ENCODE results near the gene EPB41L4A.

Gene EPB41L4A

DNA sequence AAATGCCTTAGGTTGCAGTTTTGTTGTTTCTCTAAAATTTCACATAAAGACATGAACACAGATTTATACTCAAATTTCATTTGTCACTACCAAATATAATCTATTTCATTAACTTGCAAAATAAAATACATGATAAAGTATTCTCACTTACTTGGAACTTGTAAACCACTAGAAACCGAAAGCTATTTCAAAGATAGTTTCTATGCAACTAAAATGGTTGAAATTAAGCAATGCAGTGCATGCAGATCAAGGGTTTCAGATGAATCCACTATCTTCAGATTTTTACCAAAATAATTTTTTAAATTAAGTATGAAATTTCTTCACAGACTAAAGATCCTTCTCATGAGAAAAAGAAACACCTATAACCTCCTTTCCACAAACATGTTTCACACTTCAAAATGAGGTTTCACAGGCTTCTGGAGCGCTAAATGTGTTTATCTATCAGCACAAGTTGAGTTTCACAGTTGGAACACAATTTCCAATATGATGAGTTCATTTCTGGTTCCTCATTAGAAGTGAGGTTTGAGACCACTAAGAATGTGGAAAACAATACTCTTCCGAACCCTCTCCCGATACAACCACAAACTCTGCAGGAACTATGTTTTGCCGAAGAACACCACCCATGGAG lies 63.9 kb downstream of the EPB41L4A start:
- no peak for DNase-seq (ENCODE audit: low read depth)
- TF ChIP-seq, protein P1, sequence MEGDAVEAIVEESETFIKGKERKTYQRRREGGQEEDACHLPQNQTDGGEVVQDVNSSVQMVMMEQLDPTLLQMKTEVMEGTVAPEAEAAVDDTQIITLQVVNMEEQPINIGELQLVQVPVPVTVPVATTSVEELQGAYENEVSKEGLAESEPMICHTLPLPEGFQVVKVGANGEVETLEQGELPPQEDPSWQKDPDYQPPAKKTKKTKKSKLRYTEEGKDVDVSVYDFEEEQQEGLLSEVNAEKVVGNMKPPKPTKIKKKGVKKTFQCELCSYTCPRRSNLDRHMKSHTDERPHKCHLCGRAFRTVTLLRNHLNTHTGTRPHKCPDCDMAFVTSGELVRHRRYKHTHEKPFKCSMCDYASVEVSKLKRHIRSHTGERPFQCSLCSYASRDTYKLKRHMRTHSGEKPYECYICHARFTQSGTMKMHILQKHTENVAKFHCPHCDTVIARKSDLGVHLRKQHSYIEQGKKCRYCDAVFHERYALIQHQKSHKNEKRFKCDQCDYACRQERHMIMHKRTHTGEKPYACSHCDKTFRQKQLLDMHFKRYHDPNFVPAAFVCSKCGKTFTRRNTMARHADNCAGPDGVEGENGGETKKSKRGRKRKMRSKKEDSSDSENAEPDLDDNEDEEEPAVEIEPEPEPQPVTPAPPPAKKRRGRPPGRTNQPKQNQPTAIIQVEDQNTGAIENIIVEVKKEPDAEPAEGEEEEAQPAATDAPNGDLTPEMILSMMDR (IDR thresholded peaks at IDR 0.05; ENCODE audit: low read depth, low read length, missing control alignments) = no peak
- H3K4me3 ChIP-seq (ENCODE audit: low read depth, low read length) = no peak overlapping the region

DNA sequence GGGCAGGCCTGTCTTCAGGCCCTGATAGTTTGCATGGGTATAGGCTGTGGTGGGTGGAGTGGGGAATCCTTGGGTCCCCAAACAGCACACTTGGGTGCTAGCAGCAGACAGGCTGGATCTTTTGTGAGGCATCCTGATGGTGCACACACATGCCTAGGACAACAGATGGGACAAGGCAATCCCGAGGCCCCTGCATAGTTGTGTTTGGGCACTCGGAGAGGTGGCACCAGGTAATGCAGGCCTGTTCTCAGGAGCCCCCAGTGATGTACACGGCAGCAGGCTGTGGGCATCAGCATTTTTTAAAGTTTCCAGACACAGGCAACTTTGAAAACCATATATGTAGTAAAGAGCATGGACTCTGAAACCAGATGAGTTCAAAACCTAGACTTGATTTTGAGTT lies 65.4 kb downstream of the EPB41L4A start:
- no peak overlapping the region for H3K4me3 ChIP-seq (ENCODE audit: low read depth, low read length)
- TF ChIP-seq, protein P1 (IDR thresholded peaks at IDR 0.05; ENCODE audit: low read depth, low read length, missing control alignments) = no peak
- DNase-seq (ENCODE audit: low read depth) = no peak

DNA sequence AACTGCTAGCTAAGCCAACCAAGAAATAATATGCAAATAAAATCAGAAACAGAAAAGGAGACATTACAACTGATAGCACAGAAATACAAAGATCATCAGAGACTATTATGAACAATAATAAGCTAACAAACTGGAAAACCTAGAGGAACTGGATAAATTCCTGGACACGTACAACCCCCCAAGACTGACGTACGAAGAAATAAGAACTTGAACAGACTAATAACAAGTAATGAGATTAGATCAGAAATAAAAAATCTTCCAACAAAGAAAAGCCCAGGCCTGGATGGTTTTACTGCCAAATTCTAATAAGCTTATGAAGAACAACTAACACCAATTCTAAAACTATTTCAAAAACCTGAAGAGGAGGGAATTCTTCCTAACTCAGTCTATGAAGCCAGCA lies 67.9 kb downstream of the EPB41L4A start:
- DNase-seq (ENCODE audit: low read depth) = no peak
- TF ChIP-seq, protein P1 (IDR thresholded peaks at IDR 0.05; ENCODE audit: low read depth, low read length, missing control alignments) = no peak
- no peak overlapping the region for H3K4me3 ChIP-seq (ENCODE audit: low read depth, low read length)

DNA sequence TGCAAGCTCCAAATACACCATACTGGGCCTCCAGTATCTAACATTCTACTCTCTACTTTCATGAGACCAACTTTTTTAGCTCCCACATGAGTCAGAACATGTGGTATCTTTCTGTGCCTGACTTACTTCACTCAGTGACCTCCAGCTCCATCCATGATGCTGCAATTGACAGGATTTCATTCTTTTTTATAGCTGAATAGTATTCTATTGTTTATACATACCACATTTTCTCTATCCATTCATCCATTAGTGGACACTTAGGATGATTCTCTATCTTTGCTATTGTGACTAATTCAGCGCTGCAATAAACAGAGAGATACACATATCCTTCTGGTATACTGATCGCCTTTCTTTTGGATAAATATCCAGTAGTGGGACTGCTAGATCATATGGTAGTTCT lies 68.5 kb downstream of the EPB41L4A start:
- DNase-seq (ENCODE audit: low read depth) = no peak
- no peak overlapping the region for H3K4me3 ChIP-seq (ENCODE audit: low read depth, low read length)
- TF ChIP-seq, protein P1 (IDR thresholded peaks at IDR 0.05; ENCODE audit: low read depth, low read length, missing control alignments) = no peak

DNA sequence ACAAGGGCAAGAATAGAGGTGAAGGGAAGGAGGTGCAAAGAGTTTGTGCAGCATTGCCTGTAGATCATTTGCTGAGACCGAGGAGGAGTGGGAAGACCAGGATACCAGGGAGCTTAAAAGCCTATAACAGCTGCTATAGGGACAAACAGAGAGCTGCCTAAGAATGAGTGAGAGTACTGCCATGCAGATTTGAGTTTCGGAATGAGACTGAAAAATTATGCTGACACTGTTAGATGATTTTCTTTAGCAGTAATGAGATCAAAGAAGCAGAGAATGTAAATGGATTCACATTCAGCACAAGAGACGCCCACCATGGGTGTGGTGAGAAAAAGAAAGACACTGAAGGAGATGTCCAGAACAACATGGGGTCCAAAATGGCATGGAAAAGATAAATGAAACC lies 69.7 kb downstream of the EPB41L4A start:
- no peak overlapping the region for H3K4me3 ChIP-seq (ENCODE audit: low read depth, low read length)
- TF ChIP-seq, protein P1 (IDR thresholded peaks at IDR 0.05; ENCODE audit: low read depth, low read length, missing control alignments) = no peak
- no peak for DNase-seq (ENCODE audit: low read depth)

DNA sequence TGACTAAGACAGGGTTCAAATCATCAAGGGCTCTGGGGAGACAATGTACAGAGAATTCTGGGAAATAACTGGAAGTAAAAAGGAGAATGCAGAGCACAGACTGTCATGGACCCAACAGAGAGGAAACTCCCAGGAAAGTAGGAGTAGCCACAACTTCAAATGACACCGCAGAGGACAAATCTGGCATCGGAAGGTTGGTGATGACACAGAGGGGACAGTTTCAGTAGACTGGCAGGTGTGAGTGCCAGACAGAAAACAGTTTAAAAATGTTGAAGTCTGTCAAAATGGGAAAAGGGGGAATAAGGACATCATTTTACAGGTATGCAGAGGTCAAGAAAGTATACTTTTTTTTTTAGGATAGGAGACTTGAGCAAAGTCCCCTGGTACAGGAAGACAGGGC lies 70.2 kb downstream of the EPB41L4A start:
- no peak overlapping the region for H3K4me3 ChIP-seq (ENCODE audit: low read depth, low read length)
- no peak for DNase-seq (ENCODE audit: low read depth)
- TF ChIP-seq, protein P1 (IDR thresholded peaks at IDR 0.05; ENCODE audit: low read depth, low read length, missing control alignments) = no peak

DNA sequence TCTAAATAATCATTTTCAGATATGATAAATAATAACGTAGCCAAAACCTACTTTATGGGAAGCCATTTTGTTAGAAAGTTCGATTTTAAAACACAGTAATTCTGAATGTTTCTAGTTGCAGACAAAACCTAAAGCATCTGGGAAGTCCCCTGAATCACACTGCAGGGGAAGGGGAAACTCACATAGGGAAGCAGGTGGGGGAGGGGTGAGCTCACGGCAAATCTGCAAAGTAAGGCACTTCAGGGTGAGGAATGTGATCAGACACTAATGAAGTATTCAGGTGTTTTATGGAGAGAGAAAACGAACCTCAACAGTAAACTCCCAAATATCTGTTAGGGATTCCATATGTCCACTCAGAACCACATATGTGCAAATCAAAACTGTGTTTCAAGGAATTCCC lies 70.7 kb downstream of the EPB41L4A start:
- H3K4me3 ChIP-seq (ENCODE audit: low read depth, low read length) = no peak overlapping the region
- no peak for DNase-seq (ENCODE audit: low read depth)
- TF ChIP-seq, protein P1 (IDR thresholded peaks at IDR 0.05; ENCODE audit: low read depth, low read length, missing control alignments) = no peak
